ENCODE data around the gene IQGAP1. TPM values are rescaled to one million over a fixed set of nuclear protein-coding genes. Genes with fewer than 3 reads are reported as not detected.

Gene IQGAP1
- total and polyA plus RNA-seq, 4 donors = 83.0 to 396 (median 189) TPM

DNA sequence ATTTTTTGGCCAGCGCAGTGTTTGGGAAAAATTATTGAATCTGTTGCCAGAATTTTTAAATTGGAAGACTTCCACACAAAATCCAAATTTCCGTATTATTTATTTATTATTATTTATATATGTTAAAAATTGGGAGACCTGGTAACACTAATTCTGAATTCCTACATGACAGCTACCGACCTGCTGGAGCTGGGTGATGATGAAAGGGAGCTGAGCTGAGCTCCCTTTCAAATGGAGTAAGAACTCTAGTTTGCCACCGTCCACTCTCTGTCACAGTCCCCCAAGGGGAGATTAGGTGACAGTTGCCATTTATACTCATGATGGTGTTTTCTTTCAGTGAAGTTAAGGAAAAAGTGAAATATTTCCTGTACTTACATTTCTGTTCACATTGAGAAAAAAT lies 143.1 kb downstream of the IQGAP1 start:
- Histone ChIP-seq H3K36me3 (ENCODE audit: control insufficient read depth in 4 of 4, insufficient read depth in 4 of 4, low read length in 4 of 4) (peaks cover 0 to 4% (median 2%) of the 10 kb centered on the region in 4 donors), H3K9me3 (ENCODE audit: control insufficient read depth in 4 of 4, insufficient read depth in 3 of 4, low read length in 3 of 4) (no peaks in the 10 kb centered on the region), H3K27ac (ENCODE audit: low read depth in 1 of 2, low read length in 1 of 2) (no peak overlapping the region), H3K4me1 (ENCODE audit: control insufficient read depth in 5 of 5, insufficient read depth in 5 of 5, low read length in 5 of 5) (peaks cover 0 to 19% (median 11%) of the 10 kb centered on the region in 5 donors), H3K9ac (ENCODE audit: insufficient read depth in 1 of 2, low read length in 2 of 2) (peak overlapping the region; percentile 54 to 86), H3K4me3 (peak overlapping the region; percentile 92), H3K27me3 (ENCODE audit: control insufficient read depth in 3 of 3, insufficient read depth in 3 of 3, low read length in 2 of 3) (no peaks in the 10 kb centered on the region)
- peak in 1 of 3 donors; percentile 26 for DNase-seq
- no peak for ATAC-seq (ENCODE audit: insufficient read depth, low FRiP score)
- WGBS, 2 donors = 51 to 74% methylated on average over 4 of the region's 4 CpGs
- TF ChIP-seq, protein P1, sequence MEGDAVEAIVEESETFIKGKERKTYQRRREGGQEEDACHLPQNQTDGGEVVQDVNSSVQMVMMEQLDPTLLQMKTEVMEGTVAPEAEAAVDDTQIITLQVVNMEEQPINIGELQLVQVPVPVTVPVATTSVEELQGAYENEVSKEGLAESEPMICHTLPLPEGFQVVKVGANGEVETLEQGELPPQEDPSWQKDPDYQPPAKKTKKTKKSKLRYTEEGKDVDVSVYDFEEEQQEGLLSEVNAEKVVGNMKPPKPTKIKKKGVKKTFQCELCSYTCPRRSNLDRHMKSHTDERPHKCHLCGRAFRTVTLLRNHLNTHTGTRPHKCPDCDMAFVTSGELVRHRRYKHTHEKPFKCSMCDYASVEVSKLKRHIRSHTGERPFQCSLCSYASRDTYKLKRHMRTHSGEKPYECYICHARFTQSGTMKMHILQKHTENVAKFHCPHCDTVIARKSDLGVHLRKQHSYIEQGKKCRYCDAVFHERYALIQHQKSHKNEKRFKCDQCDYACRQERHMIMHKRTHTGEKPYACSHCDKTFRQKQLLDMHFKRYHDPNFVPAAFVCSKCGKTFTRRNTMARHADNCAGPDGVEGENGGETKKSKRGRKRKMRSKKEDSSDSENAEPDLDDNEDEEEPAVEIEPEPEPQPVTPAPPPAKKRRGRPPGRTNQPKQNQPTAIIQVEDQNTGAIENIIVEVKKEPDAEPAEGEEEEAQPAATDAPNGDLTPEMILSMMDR (IDR thresholded peaks at IDR 0.05; ENCODE audit: control extremely low read depth, extremely low read depth) = no peak

DNA sequence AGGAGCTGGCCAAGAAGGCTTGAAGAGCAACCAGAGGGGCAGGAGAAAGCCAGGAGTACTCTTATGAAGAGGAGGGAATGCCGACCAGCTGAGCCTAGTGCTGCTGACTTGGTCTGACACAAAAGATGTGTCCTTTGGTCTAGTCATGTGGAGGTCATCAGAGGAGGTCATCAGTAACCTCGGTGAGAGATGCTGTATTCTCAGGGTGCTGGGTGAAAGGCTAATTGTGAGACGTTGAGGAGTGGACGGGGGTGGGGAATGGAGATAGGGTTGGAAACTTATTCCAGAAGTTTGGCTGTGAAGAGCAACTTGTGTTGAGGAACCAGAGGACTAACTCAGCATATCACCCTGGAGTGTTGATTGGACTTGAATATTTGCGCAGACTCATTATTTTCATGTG lies 147.2 kb downstream of the IQGAP1 start:
- H3K9me3 ChIP-seq (ENCODE audit: control insufficient read depth in 4 of 4, insufficient read depth in 3 of 4, low read length in 3 of 4) = no peaks in the 10 kb centered on the region
- no peak for ATAC-seq (ENCODE audit: insufficient read depth, low FRiP score)
- no peak overlapping the region for H3K9ac ChIP-seq (ENCODE audit: insufficient read depth in 1 of 2, low read length in 2 of 2)
- H3K27me3 ChIP-seq (ENCODE audit: control insufficient read depth in 3 of 3, insufficient read depth in 3 of 3, low read length in 2 of 3) = no peaks in the 10 kb centered on the region
- TF ChIP-seq, protein P1 (IDR thresholded peaks at IDR 0.05; ENCODE audit: control extremely low read depth, extremely low read depth) = no peak
- no peak overlapping the region for H3K4me3 ChIP-seq
- H3K27ac ChIP-seq (ENCODE audit: low read depth in 1 of 2, low read length in 1 of 2) = peak overlapping the region in 1 of 2 donors; percentile 59
- peaks cover 2 to 8% (median 5%) of the 10 kb centered on the region in 4 donors for H3K36me3 ChIP-seq (ENCODE audit: control insufficient read depth in 4 of 4, insufficient read depth in 4 of 4, low read length in 4 of 4)
- 75 to 84% methylated on average over 5 of the region's 5 CpGs for WGBS, 2 donors
- H3K4me1 ChIP-seq (ENCODE audit: control insufficient read depth in 5 of 5, insufficient read depth in 5 of 5, low read length in 5 of 5) = peaks cover 0 to 26% (median 11%) of the 10 kb centered on the region in 5 donors
- DNase-seq = no peak

DNA sequence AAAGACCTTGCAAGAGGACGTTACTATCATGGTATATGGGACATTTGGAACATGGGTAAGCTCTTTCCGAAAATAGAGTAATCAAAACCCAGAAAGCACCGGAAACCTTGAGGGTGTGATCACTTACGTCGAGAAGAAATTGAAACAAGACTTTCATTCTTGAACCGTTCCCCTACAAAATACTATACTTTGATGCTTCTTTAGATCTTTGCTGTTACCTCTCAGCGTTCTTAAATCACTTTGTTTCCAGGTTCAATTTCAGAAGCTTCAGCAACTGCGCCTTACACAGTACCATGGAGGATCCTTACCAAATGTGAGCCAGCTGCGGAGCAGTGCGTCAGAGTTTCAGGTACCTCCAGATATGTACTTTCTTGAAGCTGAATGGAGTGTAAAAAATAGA lies 151.7 kb downstream of the IQGAP1 start:
- no peak overlapping the region for H3K4me3 ChIP-seq
- ATAC-seq (ENCODE audit: insufficient read depth, low FRiP score) (no peak), DNase-seq (no peak)
- peaks cover 1 to 8% (median 7%) of the 10 kb centered on the region in 4 donors for H3K36me3 ChIP-seq (ENCODE audit: control insufficient read depth in 4 of 4, insufficient read depth in 4 of 4, low read length in 4 of 4)
- no peaks in the 10 kb centered on the region for H3K9me3 ChIP-seq (ENCODE audit: control insufficient read depth in 4 of 4, insufficient read depth in 3 of 4, low read length in 3 of 4)
- no peaks in the 10 kb centered on the region for H3K27me3 ChIP-seq (ENCODE audit: control insufficient read depth in 3 of 3, insufficient read depth in 3 of 3, low read length in 2 of 3)
- no peak overlapping the region for H3K27ac ChIP-seq (ENCODE audit: low read depth in 1 of 2, low read length in 1 of 2)
- TF ChIP-seq, protein P1 (IDR thresholded peaks at IDR 0.05; ENCODE audit: control extremely low read depth, extremely low read depth) = no peak
- H3K4me1 ChIP-seq (ENCODE audit: control insufficient read depth in 5 of 5, insufficient read depth in 5 of 5, low read length in 5 of 5) = peaks cover 0 to 19% (median 4%) of the 10 kb centered on the region in 5 donors
- 84 to 87% methylated on average over 10 of the region's 10 CpGs for WGBS, 2 donors
- no peak overlapping the region for H3K9ac ChIP-seq (ENCODE audit: insufficient read depth in 1 of 2, low read length in 2 of 2)

DNA sequence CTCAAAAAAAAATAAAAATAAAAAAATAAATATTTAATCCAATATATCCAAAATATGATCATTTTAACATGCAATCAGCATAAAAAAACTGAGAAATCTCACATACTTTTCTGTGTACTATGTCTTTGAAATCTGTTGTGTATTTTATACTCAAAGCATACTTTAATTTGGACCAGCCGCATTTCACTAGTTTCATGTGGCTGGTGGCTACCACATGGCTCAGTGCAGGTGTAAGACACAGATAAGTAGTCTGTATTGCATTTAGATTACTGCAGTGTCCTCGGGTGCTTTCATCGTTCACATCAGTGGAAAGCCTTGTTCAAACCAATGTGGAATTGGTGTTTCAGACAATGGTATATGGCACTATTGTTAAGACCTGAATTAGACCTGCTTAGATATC lies 152.7 kb downstream of the IQGAP1 start:
- Histone ChIP-seq H3K9ac (ENCODE audit: insufficient read depth in 1 of 2, low read length in 2 of 2) (no peak overlapping the region), H3K36me3 (ENCODE audit: control insufficient read depth in 4 of 4, insufficient read depth in 4 of 4, low read length in 4 of 4) (peaks cover 1 to 8% (median 6%) of the 10 kb centered on the region in 4 donors), H3K4me3 (no peak overlapping the region), H3K4me1 (ENCODE audit: control insufficient read depth in 5 of 5, insufficient read depth in 5 of 5, low read length in 5 of 5) (peaks cover 0 to 16% (median 2%) of the 10 kb centered on the region in 5 donors), H3K27ac (ENCODE audit: low read depth in 1 of 2, low read length in 1 of 2) (no peak overlapping the region), H3K27me3 (ENCODE audit: control insufficient read depth in 3 of 3, insufficient read depth in 3 of 3, low read length in 2 of 3) (no peaks in the 10 kb centered on the region), H3K9me3 (ENCODE audit: control insufficient read depth in 4 of 4, insufficient read depth in 3 of 4, low read length in 3 of 4) (no peaks in the 10 kb centered on the region)
- WGBS, 2 donors = 82 to 90% methylated on average over 3 of the region's 3 CpGs
- TF ChIP-seq, protein P1 (IDR thresholded peaks at IDR 0.05; ENCODE audit: control extremely low read depth, extremely low read depth) = no peak
- no peak for DNase-seq
- no peak for ATAC-seq (ENCODE audit: insufficient read depth, low FRiP score)

Measured in lung (tissue), 12 donors.